AG20443 (cell line): ENCODE data around the gene TACC3.

ENCODE experiments used
- DNase-seq: peaks from one replicate; pipeline ENCODE4 v3.0.0; 2012; ENCODE audit warnings: low spot score, mixed read lengths

Gene TACC3

GRCh38 chr4:1746919-1747602 is 25.7 kb downstream of the TACC3 start:
- DNase-seq: no peak

GRCh38 chr4:1747603-1747967 is 26.3 kb downstream of the TACC3 start:
- DNase-seq: no peak

DNA sequence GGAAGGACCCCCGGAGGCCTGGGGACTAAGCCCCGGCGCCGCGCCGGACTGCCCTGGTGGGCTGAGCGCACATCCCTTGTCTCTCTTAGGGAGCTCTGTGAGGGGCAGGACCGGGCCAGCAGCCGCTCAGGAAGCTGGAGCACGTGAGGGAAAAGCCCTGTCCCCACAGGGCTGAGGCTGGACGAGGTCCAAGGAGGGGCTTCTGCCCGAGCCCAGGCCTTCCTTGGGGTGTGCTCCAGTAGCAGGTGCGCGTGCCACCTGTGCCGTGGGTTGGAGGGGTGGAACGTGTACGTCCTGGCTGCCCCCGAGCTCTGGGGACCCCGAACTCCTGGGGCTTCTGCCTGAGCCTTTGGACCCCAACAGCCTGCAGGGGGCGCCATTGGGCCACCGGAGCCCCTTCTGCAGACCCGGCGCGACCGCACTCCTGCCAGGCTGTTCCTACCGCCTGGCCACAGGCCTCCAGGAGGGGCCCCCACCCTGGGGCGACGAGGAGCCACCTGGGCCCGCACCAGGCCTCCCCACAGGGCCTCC is 27.2 kb downstream of the TACC3 start:
- peak; percentile 92 for DNase-seq

- no peak for DNase-seq
Observed at GRCh38 chr4:1749370-1749769, 28.0 kb downstream of the TACC3 start.

- DNase-seq: no peak
Observed at GRCh38 chr4:1749826-1750225, 28.5 kb downstream of the TACC3 start.

- no peak for DNase-seq
Observed at GRCh38 chr4:1750381-1751154, 29.2 kb downstream of the TACC3 start.

DNA sequence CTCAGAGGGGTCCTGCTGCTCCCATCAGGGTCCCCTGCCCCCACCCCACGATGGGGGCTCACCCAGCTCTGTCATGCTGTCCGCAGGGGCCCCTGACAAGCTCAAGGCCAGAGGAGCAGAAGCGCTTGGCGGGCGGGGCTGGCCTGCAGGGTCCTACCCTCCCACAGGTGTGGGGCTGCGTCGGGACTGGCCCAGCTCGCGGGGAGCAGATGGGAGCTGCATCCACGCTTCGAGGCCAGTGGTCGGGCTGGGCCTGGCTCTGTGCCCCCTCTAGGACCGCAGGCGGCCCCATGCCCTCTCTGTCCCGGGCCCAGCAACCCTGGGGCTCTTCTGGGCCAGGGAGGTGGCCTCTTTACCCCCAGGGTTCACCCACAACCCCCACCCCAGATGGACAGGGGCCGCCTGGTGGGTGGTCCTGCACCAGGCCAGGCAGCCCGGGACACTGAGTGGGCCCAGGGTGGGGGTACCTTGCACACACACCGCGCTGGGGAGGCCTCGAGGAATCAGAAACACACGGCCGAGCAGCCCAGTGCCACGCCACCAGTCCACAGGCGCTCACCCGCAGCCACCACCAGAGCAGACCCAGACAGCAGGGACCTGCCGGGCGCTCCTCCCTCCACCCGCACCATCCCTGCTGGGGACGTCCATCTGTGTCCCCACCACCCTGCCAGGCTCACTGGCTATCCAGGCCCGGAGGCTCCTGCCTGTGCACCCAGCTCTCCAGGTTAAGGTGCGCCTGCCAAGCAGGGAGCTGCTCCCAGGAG is 30.0 kb downstream of the TACC3 start:
- DNase-seq: no peak

- DNase-seq: no peak
Observed at GRCh38 chr4:1751919-1752283, 30.6 kb downstream of the TACC3 start.

DNA sequence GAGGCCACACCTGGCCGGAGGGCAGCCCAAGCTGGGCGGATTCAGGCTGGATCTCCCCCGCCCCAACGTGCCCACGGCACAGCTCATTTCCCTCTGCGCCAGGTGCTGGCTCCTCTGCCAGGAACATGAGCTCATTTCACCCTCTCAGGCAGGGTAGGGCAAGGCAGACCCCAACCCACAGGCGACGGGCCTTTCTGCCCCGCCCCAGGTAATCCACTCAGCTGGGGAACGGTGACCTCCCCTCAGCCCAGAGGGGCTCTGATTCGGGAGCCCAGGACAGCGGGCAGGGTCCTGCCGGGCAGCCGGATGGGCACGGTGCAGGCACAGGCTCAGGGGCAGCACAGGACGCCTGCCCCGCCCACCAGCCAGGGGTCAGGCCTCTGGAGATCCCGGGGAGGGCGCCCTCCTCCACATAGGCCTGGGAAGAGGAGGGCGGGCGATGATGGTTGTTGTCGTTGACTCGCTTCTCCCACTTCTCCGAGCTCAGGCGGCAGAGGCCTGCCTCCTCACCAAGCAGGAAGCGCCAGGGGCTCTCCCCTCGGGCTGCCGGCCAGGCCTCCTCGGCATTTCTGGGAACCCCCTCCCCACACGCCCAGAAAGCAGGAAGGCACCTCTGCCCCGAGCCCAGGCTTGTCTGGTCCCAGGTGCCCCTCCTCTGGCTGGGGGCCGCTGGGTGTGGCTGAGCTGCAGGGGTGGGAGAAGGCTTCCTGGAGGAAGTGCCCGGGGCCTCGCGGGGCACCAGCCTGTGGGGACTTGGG is 31.1 kb downstream of the TACC3 start:
- DNase-seq: no peak

DNA sequence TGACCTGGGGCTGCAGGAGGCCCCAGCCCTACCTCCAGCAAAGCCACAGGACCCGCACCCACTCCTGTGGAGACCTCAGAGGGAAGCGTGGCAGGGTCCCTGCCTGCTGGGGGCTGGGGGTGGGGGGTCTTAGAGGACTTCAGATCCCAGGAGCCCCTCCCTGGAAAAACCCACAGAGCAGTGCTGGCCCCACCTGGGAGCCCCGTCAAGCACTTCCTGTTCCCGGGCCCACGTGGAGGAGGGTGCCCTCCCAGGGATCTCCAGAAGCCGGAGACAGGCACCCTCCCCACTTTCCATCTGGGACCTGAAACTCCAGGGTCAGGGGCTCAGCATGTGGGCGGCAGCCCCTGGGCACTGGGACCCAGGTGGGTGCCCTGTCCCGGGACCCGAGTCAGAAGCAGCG is 32.0 kb downstream of the TACC3 start:
- no peak for DNase-seq

DNA sequence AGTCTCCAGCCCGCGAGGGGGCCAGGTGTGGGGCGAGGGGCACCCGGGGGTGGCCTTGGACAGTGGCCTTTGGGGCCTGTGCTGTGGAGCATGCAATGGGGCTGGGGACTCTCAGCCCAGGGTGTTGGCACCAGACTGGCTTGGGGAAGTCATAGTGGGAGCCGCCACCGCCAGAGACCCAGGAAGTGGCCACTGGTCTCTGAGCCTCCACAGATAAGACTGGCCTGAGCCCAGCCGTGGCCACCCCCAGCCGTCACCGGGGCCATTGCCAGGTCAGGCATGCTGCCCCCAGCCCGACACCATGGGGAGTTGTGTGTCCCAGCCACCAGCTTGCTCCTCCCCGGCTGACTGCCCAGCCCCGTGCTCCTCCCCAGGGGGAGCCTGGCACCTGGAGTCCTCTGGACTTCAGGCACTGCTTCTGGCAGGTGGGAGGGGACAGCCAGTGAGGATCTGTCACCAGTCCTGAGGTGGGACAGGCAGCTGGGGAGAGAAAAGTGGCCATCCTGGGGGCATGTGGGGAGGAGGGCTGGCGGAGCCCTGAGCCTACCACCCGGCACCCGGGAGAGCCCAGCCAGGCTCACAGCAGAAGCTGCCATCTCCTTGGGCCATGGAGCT is 32.5 kb downstream of the TACC3 start:
- DNase-seq: no peak

DNA sequence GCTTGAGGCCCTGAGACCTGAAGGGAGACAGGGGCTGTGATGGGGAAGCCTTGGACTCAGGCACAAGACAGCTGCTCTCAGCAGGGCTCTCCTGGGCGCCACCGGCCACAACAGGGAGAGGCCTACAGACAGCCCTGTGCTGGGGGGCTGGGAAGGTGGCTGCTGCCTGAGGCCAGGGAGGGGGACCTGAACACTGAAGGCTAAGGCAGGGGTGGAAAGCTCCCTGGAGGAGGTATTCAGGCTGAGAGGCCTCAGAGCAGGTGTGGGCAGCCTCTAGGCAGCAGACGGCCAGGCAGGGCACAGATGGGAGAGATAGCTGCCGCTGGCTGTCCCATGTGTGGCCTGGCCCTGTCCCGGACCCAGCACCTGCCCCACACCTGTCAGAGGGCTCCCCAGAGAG is 33.0 kb downstream of the TACC3 start:
- DNase-seq: no peak

DNA sequence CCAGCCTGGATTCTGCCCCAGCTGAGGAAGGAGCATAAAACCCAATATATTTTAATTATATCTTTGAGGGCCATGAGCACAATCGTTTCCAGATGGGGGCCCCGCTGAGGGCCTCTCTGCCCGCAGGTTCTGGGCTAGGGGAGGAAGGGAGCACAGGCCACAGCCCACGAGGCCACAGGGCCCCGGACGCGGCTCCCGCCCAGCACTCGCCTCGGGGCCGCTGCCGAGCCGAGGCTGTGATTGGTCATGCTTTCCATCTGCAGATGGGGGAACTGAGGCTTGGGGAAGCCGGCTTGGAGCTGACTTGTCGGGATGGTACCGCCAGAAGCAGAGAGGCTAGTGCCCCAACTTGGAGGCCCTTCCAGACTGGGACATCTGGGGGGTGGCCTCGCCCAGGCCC is 34.0 kb downstream of the TACC3 start:
- DNase-seq: no peak

DNA sequence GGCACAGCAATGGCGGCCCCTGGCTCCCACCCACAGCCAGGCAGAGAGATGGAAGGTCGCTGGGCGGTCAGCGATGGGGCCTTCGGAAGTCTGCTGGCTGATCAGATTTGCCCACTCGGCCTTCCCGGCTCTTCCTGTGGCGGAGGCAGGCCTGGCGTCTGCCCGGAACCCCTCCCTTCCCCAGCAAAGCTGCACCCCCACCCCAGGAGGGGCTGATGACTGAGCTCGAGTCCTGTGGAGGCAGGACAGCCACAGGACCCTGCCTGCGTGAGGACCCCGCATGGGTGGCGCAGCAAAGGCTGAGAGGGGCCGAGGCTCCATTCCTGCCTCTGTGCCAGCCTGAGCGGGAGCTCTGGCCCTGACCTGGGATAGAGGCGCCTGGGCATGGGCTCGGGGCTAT is 34.8 kb downstream of the TACC3 start:
- no peak for DNase-seq

DNA sequence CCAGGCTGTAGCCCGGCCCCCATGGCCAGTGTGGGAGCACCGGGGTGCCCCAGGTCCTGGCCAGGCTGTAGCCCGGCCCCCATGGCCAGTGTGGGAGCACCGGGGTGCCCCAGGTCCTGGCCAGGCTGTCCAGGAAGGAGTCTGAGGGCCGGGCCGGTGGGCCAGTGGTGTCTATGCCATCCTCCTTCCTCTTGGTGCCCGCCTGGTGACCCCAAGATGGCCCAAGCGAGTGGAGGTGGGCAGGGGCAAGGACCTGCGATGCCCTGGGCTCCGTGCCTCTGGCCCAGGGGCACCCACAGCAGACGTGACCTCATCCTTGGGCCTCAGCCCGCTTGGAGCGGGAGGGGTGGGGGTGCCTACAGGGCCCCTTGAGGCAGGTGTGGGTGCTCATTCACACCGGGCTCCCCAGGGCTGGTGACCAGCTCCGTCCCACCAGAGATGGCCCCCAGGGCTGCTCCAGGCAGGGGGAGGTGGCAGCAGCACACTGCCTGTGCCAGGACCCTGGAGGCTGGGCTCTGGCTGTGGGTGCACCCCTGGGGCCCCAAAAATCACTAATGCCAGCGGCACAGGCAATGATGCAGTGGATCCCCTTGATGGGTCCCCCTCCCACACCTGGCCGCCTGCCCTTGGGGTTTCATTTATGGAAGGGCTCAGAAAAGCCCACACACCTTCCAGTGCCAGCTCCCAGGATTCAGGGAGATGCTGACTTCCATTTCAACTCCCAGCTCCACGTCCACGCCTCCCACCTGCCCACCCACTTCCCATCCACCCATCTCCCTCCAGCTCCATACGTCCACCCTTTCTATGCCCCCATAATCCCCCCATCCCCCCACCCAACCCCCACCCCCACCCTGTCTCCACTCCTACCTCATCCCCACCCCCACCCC is 35.8 kb downstream of the TACC3 start:
- DNase-seq: no peak

DNA sequence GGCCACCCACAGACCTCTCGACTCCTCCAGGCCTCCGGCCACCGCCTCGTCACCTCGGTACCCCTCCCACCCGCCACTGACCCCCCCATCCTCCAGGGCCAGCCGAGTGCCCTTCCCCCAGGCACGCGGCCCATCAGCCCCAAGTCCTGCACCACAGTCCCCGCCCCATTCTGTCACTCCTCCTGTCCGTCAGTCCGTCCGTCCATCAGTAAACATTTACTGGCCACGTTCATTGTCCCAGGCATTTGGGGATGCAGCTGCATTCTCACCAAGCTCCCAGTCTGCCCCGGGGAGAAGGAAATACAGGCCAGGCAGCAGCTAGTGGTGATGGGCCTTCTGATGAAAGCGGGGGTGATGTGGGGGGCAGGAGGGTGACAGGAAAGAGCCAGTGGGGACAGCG is 36.5 kb downstream of the TACC3 start:
- DNase-seq: no peak

- no peak for DNase-seq
Observed at GRCh38 chr4:1758306-1759121, 37.2 kb downstream of the TACC3 start.

DNA sequence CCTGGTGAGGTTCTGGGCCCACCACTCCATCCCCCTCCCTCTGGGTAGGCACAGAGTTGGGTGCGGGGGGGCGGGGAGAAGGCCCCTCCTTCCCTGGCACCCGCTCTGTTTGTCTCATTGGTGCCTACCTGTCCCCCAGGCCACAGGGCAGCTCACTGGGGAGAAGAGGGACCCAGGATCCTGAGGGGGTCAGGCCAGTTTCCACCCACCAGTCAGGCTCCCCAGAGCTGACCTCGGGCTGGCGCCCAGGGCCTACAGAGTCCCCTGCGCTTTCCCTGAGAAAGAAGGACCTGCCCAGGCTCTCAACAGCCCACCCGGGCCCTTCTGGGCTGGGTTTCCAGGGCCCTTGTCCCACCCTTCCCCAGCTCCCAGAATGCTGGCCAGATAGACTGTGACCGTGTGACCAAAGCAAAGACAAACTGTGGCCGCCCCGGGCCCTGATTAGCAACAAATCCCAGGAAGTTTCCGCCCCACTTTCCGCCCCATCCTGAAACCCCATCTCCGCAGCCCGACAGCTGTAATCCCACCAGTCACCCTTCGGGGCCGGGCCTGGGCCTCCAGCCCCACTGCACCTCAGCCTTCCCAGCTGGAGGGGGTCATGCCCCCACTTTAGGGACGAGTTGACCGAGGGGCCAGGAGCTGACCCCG is 38.0 kb downstream of the TACC3 start:
- no peak for DNase-seq

GRCh38 chr4:1759818-1760223 is 38.5 kb downstream of the TACC3 start:
- DNase-seq: no peak
